OCI-LY1 (cell line): ENCODE data around the gene CEP78.

Source experiments
- H2AFZ ChIP-seq: fragments of 200-600 bp; sonication (generic), shearing (Covaris generic); 2 replicates; pipeline ENCODE4 v1.6.0; 2014; ENCODE audit warnings: antibody characterized with exemption, mild to moderate bottlenecking, low read length
- H3F3A ChIP-seq: fragments of 200-600 bp; sonication (generic), shearing (Covaris generic); 2 replicates; pipeline ENCODE4 v1.6.0; 2014; ENCODE audit warnings: mild to moderate bottlenecking, antibody characterized with exemption, low read length, moderate library complexity; ENCODE audit not compliant: insufficient read depth
- H3K27ac ChIP-seq: fragments of 200-600 bp; sonication (generic); 2 replicates; pipeline ENCODE4 v1.5.1; 2014; ENCODE audit warnings: low read length, mixed run types, mild to moderate bottlenecking, low read depth; ENCODE audit not compliant: poor library complexity, severe bottlenecking
- H3K27me3 ChIP-seq: fragments of 200-600 bp; sonication (generic); 2 replicates; pipeline ENCODE4 v1.6.0; 2014; ENCODE audit warnings: antibody characterized with exemption, mild to moderate bottlenecking, low read length, moderate library complexity; ENCODE audit not compliant: insufficient read depth
- H3K36me3 ChIP-seq: fragments of 200-600 bp; sonication (generic); 2 replicates; pipeline ENCODE4 v1.6.1; 2014; ENCODE audit warnings: mild to moderate bottlenecking, antibody characterized with exemption, low read length, moderate library complexity, mixed read lengths; ENCODE audit not compliant: insufficient read depth
- H3K4me1 ChIP-seq: fragments of 200-600 bp; sonication (generic); 2 replicates; pipeline ENCODE4 v1.5.1; 2014; ENCODE audit warnings: mild to moderate bottlenecking, low read length, moderate library complexity; ENCODE audit not compliant: insufficient read depth, severe bottlenecking
- H3K4me2 ChIP-seq: fragments of 200-600 bp; sonication (generic), shearing (Covaris generic); 2 replicates; pipeline ENCODE4 v1.6.1; 2014; ENCODE audit warnings: low read length
- H3K4me3 ChIP-seq: fragments of 200-600 bp; sonication (generic); 2 replicates; pipeline ENCODE4 v1.5.1; 2014; ENCODE audit warnings: low read length, low read depth, mild to moderate bottlenecking, mixed read lengths; ENCODE audit not compliant: poor library complexity, severe bottlenecking
- H3K79me2 ChIP-seq: fragments of 200-600 bp; shearing (Covaris generic); 2 replicates; pipeline ENCODE4 v1.6.1; 2016; ENCODE audit warnings: mixed run types, low read length, mixed read lengths; ENCODE audit not compliant: insufficient read depth
- H3K9ac ChIP-seq: fragments of 200-600 bp; sonication (generic), shearing (Covaris generic); 2 replicates; pipeline ENCODE4 v1.6.1; 2014; ENCODE audit warnings: mild to moderate bottlenecking, low read length, mixed read lengths
- H3K9me2 ChIP-seq: fragments of 200-600 bp; sonication (generic), shearing (Covaris generic); 2 replicates; pipeline ENCODE4 v1.6.1; 2014; ENCODE audit warnings: low read depth, mild to moderate bottlenecking, low read length, mixed read lengths
- H3K9me3 ChIP-seq: fragments of 200-600 bp; shearing (Covaris generic); 2 replicates; pipeline ENCODE4 v1.6.1; 2014; ENCODE audit warnings: low read length, mixed read lengths
- H4K20me1 ChIP-seq: fragments of 200-600 bp; sonication (generic), shearing (Covaris generic); 2 replicates; pipeline ENCODE4 v1.6.0; 2016; ENCODE audit warnings: mild to moderate bottlenecking, low read length; ENCODE audit not compliant: insufficient read depth
- EZH2 ChIP-seq: fragments of 200-600 bp; sonication (generic), shearing (Covaris generic); IDR thresholded peaks from 2 replicates; pipeline ENCODE4 v1.8.0; 2017; ENCODE audit warnings: borderline replicate concordance, mixed run types, mild to moderate bottlenecking, antibody characterized with exemption, low read length, moderate library complexity, mixed read lengths
- TF ChIP-seq, protein P1 (sequence below): fragments of 200-600 bp; sonication (generic), shearing (Covaris generic); IDR thresholded peaks from 2 replicates; pipeline ENCODE4 v1.5.1; 2017; ENCODE audit warnings: mild to moderate bottlenecking, antibody characterized with exemption, low read length, moderate library complexity, mixed read lengths

Gene CEP78

GRCh38 chr9:78214492-78214891 lies 21.4 kb upstream of the CEP78 start:
- no peak overlapping the region for H2AFZ ChIP-seq

GRCh38 chr9:78215706-78216105 lies 20.2 kb upstream of the CEP78 start:
- Histone ChIP-seq H4K20me1 (no peaks in the 10 kb centered on the region), H3K79me2 (no peaks in the 10 kb centered on the region), H3K9ac (no peak overlapping the region), H3K9me3 (no peaks in the 10 kb centered on the region), H3K4me3 (no peak overlapping the region), H3K4me2 (no peak overlapping the region), H3K4me1 (peaks cover 27% of the 10 kb centered on the region), H3K27ac (no peak overlapping the region), H3F3A (no peaks in the 10 kb centered on the region), H3K9me2 (no peaks in the 10 kb centered on the region), H3K27me3 (no peaks in the 10 kb centered on the region), H2AFZ (no peak overlapping the region), H3K36me3 (no peaks in the 10 kb centered on the region)
- no peak for TF ChIP-seq EZH2
- TF ChIP-seq, protein P1, sequence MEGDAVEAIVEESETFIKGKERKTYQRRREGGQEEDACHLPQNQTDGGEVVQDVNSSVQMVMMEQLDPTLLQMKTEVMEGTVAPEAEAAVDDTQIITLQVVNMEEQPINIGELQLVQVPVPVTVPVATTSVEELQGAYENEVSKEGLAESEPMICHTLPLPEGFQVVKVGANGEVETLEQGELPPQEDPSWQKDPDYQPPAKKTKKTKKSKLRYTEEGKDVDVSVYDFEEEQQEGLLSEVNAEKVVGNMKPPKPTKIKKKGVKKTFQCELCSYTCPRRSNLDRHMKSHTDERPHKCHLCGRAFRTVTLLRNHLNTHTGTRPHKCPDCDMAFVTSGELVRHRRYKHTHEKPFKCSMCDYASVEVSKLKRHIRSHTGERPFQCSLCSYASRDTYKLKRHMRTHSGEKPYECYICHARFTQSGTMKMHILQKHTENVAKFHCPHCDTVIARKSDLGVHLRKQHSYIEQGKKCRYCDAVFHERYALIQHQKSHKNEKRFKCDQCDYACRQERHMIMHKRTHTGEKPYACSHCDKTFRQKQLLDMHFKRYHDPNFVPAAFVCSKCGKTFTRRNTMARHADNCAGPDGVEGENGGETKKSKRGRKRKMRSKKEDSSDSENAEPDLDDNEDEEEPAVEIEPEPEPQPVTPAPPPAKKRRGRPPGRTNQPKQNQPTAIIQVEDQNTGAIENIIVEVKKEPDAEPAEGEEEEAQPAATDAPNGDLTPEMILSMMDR, result no peak

More at GRCh38 chr9:78214492-78214891, 21.4 kb upstream of the CEP78 start:
- peaks cover 35% of the 10 kb centered on the region for H3K4me1 ChIP-seq
- H4K20me1 ChIP-seq, result no peaks in the 10 kb centered on the region
- H3F3A ChIP-seq, result no peaks in the 10 kb centered on the region
- H3K79me2 ChIP-seq, result no peaks in the 10 kb centered on the region
- TF ChIP-seq, protein P1, result no peak
- TF ChIP-seq EZH2, result no peak
- no peaks in the 10 kb centered on the region for H3K9me2 ChIP-seq
- H3K27me3 ChIP-seq, result no peaks in the 10 kb centered on the region
- no peak overlapping the region for H3K4me3 ChIP-seq
- H3K36me3 ChIP-seq, result no peaks in the 10 kb centered on the region
- H3K9me3 ChIP-seq, result no peaks in the 10 kb centered on the region
- H3K27ac ChIP-seq, result no peak overlapping the region
- H3K9ac ChIP-seq, result no peak overlapping the region
- H3K4me2 ChIP-seq, result no peak overlapping the region

GRCh38 chr9:78218890-78219289 lies 17.0 kb upstream of the CEP78 start:
- no peaks in the 10 kb centered on the region for H4K20me1 ChIP-seq
- H3K36me3 ChIP-seq, result no peaks in the 10 kb centered on the region
- no peak overlapping the region for H3K4me3 ChIP-seq
- no peak overlapping the region for H3K27ac ChIP-seq
- H2AFZ ChIP-seq, result no peak overlapping the region
- H3K4me1 ChIP-seq, result peaks cover under 1% of the 10 kb centered on the region
- H3K9me3 ChIP-seq, result no peaks in the 10 kb centered on the region
- H3K9ac ChIP-seq, result no peak overlapping the region
- H3K79me2 ChIP-seq, result no peaks in the 10 kb centered on the region
- TF ChIP-seq, protein P1, result no peak
- no peak for TF ChIP-seq EZH2
- no peaks in the 10 kb centered on the region for H3F3A ChIP-seq
- no peaks in the 10 kb centered on the region for H3K9me2 ChIP-seq
- no peak overlapping the region for H3K4me2 ChIP-seq
- no peaks in the 10 kb centered on the region for H3K27me3 ChIP-seq
